PFSK-1 (cell line): Measurements from ENCODE around the gene MICALL2.

Experiments
- POLR2AphosphoS5 ChIP-seq: IDR thresholded peaks from 2 replicates; pipeline ENCODE4 v1.6.1; 2012; ENCODE audit warnings: low read depth, mild to moderate bottlenecking, control low read depth, low read length, moderate library complexity
- SIN3A ChIP-seq: IDR thresholded peaks from 2 replicates; pipeline ENCODE4 v1.6.1; 2012; ENCODE audit warnings: mild to moderate bottlenecking, low read length, moderate library complexity, borderline replicate concordance; ENCODE audit not compliant: insufficient read depth
- TAF1 ChIP-seq: IDR thresholded peaks from 2 replicates; pipeline ENCODE4 v1.6.1; 2012; ENCODE audit warnings: low read length, control low read depth, borderline replicate concordance; ENCODE audit not compliant: insufficient read depth

GRCh38 chr7:1388703-1389335 lies 70.5 kb downstream of the MICALL2 start:
- no peak for TF ChIP-seq TAF1
- no peak for TF ChIP-seq POLR2AphosphoS5
- no peak for TF ChIP-seq SIN3A
